ENCODE results near the gene PPP3CA. TPM values are rescaled to one million over a fixed set of nuclear protein-coding genes. Genes with fewer than 3 reads are reported as not detected.

Gene PPP3CA
- total RNA-seq (ENCODE audit: low replicate concordance), result 39.0 and 64.4 TPM in 2 replicates

DNA sequence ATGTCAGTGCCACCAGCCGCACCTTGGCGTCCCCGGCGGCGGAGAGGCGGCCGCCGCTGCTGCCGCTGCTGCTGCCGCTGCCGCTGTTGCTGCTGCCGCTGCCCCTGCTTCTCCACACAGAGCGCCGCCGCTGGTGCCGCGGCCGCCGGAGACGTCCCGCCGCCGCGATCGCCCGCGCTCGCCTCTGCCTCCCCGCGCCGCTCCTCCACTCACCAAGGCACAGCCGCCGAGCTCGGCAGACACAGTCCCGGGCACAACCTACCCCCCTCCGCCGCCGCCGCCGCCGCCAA lies at the start of gene PPP3CA:
Gene PPP3CA (minus strand): TSS at position 260 of the 290 bp plus-strand sequence.
- DNase-seq (ENCODE audit: low read depth), result no peak
- H3K4me3 ChIP-seq (ENCODE audit: low read depth, low read length), result peak within 1 kb of the TSS; percentile 73
- TF ChIP-seq, protein P1, sequence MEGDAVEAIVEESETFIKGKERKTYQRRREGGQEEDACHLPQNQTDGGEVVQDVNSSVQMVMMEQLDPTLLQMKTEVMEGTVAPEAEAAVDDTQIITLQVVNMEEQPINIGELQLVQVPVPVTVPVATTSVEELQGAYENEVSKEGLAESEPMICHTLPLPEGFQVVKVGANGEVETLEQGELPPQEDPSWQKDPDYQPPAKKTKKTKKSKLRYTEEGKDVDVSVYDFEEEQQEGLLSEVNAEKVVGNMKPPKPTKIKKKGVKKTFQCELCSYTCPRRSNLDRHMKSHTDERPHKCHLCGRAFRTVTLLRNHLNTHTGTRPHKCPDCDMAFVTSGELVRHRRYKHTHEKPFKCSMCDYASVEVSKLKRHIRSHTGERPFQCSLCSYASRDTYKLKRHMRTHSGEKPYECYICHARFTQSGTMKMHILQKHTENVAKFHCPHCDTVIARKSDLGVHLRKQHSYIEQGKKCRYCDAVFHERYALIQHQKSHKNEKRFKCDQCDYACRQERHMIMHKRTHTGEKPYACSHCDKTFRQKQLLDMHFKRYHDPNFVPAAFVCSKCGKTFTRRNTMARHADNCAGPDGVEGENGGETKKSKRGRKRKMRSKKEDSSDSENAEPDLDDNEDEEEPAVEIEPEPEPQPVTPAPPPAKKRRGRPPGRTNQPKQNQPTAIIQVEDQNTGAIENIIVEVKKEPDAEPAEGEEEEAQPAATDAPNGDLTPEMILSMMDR (IDR thresholded peaks at IDR 0.05; ENCODE audit: insufficient read depth, low read length), result no peak

DNA sequence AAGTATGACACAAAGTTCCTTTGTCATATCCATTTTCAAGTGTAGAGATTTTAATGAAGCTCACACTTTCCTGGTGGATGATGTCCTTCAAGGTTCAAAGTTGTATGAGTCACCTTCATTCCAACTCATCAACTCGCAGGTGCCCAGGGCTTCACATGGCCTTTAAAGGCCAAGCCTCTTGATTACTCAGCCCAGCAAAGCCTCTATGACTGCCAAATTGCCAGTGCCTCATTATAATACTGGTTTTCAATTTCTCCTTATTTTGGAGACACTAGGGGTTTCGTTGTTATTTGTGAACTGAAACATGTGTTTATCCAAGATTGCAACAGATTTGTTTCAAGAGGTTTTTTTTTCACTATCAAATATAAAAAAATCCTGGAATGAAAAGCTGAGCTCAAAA lies 45.9 kb upstream of the PPP3CA start:
- TF ChIP-seq, protein P1 (IDR thresholded peaks at IDR 0.05; ENCODE audit: insufficient read depth, low read length), result no peak
- peak; percentile 16 for DNase-seq (ENCODE audit: low read depth)

DNA sequence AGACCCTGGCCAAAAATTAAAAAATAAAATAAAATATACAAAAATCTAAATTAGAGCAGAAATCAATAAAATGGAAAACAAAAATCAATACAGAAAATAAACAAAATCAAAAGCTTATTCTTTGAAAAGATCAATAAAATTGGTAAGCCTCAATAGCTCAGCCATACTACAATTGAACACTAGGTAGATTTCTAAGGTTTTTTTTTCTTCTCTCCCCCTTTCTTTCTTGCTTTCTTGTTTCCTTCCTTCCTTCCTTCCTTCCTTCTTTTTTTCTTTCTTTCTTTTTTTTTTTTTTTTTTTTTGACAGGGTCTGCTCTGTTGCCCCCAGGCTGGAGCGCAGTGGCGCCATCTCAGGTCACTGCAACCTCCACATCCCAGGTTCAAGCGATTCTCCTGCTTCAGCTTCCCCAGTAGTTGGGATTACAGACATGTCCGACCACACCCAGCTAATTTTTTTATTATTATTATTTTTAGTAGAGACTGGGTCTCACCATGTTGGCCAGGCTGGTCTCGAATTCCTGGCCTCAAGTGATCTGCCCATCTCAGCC lies 23.4 kb upstream of the PPP3CA start:
- no peak overlapping the region for H3K4me3 ChIP-seq (ENCODE audit: low read depth, low read length)
- no peak for DNase-seq (ENCODE audit: low read depth)
- TF ChIP-seq, protein P1 (IDR thresholded peaks at IDR 0.05; ENCODE audit: insufficient read depth, low read length), result no peak

More for the DNA sequence above, 45.9 kb upstream of the PPP3CA start:
- H3K4me3 ChIP-seq (ENCODE audit: low read depth, low read length), result no peak overlapping the region

DNA sequence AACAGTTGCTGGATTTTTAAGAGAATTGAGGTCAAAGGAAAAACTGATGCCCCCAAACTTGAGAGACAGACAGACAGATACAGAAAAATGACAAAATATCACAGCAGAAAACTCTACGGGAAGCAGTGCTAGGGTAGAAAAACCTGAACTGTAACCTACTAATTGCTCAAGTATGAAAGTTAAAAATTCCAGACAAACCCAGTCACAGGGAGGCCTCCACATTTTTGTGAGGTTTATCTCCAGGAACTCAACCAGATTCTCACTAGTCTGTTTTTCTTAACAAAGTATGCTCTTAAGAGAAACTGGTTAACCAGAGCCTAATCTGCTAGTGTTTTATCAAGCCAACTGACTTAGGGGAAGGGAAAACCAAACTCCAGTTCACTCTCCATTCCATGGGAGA lies 19.9 kb upstream of the PPP3CA start:
- TF ChIP-seq, protein P1 (IDR thresholded peaks at IDR 0.05; ENCODE audit: insufficient read depth, low read length), result no peak
- no peak overlapping the region for H3K4me3 ChIP-seq (ENCODE audit: low read depth, low read length)
- DNase-seq (ENCODE audit: low read depth), result peak; percentile 91

DNA sequence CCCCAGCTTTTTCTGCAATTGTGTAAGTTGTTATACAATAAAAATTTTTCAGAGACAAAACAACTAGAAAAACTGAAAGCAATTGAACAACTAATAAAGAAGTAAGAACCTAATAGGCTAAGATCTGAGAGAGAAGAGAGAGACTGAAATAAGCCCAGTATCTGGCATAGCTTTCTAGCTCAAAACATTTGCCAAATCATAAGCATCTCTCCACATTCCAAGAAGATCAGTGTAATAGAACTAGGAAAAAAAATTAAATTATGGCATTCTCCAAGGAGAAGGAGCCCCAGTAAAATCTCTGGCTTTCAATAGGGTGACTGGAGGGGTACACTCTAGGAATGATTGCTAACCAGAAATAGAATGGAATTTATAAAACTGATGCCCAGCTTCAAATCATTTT lies 19.0 kb upstream of the PPP3CA start:
- DNase-seq (ENCODE audit: low read depth), result peak; percentile 77
- TF ChIP-seq, protein P1 (IDR thresholded peaks at IDR 0.05; ENCODE audit: insufficient read depth, low read length), result no peak
- no peak overlapping the region for H3K4me3 ChIP-seq (ENCODE audit: low read depth, low read length)

DNA sequence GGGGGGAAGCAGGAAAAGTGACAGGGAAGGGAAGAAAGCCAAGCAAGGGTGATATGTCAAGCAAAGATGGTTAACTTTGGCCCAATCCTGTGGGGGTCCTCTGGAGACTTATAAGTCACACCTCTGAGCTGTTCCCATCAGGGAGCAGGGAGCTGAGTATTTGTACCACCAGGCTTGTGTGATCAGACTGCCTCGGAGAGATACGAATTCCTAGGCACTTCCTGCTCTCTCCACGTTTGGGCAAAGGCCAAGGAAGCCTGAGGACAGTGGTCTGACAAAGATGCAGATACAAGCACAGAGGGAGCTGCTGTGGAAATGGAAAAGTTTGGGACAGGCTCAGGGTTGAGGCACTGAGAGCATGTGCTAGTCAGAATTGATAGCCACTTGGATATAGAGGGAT lies 10.4 kb upstream of the PPP3CA start:
- no peak overlapping the region for H3K4me3 ChIP-seq (ENCODE audit: low read depth, low read length)
- TF ChIP-seq, protein P1 (IDR thresholded peaks at IDR 0.05; ENCODE audit: insufficient read depth, low read length), result no peak
- DNase-seq (ENCODE audit: low read depth), result no peak

DNA sequence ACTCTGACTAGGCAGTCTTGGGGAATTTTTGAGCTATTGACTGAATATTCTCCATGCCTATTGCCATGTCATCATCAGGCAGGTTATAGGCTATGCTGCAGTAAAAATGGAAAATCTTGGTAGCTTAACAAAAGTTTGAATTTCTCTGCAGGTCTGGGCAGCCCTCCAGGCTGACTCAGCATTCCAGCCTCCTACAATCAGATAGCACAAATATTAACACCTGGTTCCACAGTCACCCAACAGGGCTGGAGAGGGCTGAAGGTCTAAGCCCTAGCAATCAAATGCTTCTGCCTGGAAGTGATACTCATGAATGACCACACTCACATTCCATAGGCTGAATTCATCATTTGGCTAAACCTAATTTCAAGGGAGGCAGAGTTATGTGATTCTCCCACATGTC lies 9.6 kb upstream of the PPP3CA start:
- H3K4me3 ChIP-seq (ENCODE audit: low read depth, low read length), result no peak overlapping the region
- TF ChIP-seq, protein P1 (IDR thresholded peaks at IDR 0.05; ENCODE audit: insufficient read depth, low read length), result no peak
- peak; percentile 97 for DNase-seq (ENCODE audit: low read depth)

All from fibroblast of the aortic adventitia (primary cell).